Ectodermal cell (in vitro differentiated cells): ENCODE measurements around the gene KIF5C.

Source experiments
- H3K27ac ChIP-seq: 2 replicates; pipeline ENCODE4 v1.7.0; 2013; ENCODE audit warnings: mild to moderate bottlenecking, low read depth, low read length; ENCODE audit not compliant: insufficient read depth, poor library complexity, severe bottlenecking
- H3K27me3 ChIP-seq: 2 replicates; pipeline ENCODE4 v1.7.0; 2013; ENCODE audit warnings: mild to moderate bottlenecking, low read length; ENCODE audit not compliant: insufficient read depth, control insufficient read depth, poor library complexity, severe bottlenecking
- H3K36me3 ChIP-seq: one replicate; pipeline ENCODE4 v1.7.0; 2013; ENCODE audit warnings: low read length; ENCODE audit not compliant: control insufficient read depth, insufficient read depth
- H3K4me1 ChIP-seq: one replicate; pipeline ENCODE4 v1.7.0; 2013; ENCODE audit warnings: low read length; ENCODE audit not compliant: control insufficient read depth, insufficient read depth
- H3K4me3 ChIP-seq: 2 replicates; pipeline ENCODE4 v1.7.0; 2013; ENCODE audit warnings: low read depth, low read length, control low read depth; ENCODE audit not compliant: insufficient read depth
- H3K9me3 ChIP-seq: 2 replicates; pipeline ENCODE4 v1.7.0; 2013; ENCODE audit warnings: mild to moderate bottlenecking, low read length, moderate library complexity; ENCODE audit not compliant: control insufficient read depth
- WGBS, 2 experiments: methylation state at CpG; one replicate each; pipeline ENCODE4 v1.1.7; 2013; ENCODE audit warnings: missing lambda C conversion rate in 2 of 2; 5-methylcytosine and 5-hydroxymethylcytosine counted together

KIF5C gene

DNA sequence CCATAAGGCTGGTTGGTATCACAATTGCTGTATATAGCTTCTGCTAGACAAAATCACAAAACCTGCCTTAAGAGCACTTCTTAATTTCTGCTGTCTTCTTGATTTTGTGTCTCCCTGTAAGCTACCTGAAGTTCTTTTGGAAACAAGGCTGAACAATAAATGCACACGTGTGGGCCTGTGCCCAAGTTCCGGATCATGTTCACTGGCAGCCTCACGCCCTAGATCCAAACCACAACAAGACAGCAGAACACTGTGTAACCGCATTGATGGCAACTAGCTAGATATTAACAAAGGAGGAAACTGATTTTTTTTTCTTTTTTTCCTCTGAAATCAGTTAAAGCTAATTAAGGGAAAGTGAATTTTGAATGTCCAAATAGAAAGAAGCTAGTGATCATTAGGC is 82.0 kb downstream of the KIF5C start:
- peaks cover 18% of the 10 kb centered on the region for H3K36me3 ChIP-seq
- H3K9me3 ChIP-seq = no peaks in the 10 kb centered on the region
- no peaks in the 10 kb centered on the region for H3K4me1 ChIP-seq
- WGBS, 2 experiments = 95 to 97% methylated on average over 4 of the region's 4 CpGs
- H3K27me3 ChIP-seq = no peaks in the 10 kb centered on the region
- no peak overlapping the region for H3K27ac ChIP-seq
- H3K4me3 ChIP-seq = no peak overlapping the region

DNA sequence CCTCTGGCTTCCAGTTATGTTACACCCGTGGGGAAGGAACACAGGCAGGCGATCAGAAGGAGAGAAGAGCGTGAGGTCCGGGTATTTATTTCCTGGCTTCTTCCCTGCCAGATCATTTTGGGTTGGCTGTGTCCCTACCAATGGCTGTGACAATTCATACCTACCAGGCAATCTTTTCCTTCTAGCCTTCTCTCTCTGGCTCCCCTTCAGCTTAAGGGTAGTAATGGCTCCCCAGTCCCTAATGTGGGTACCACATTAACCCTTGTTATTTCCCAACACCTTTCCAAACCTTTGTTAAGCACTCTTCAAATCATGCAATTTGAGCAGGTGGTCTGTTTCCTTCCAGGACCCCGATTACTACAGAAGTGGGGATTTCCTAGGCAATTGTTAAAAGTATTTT is 84.7 kb downstream of the KIF5C start:
- H3K36me3 ChIP-seq = peaks cover 12% of the 10 kb centered on the region
- H3K27me3 ChIP-seq = no peaks in the 10 kb centered on the region
- no peak overlapping the region for H3K4me3 ChIP-seq
- no peaks in the 10 kb centered on the region for H3K4me1 ChIP-seq
- WGBS, 2 experiments = 91 to 94% methylated on average over 5 of the region's 5 CpGs
- H3K9me3 ChIP-seq = no peaks in the 10 kb centered on the region
- H3K27ac ChIP-seq = no peak overlapping the region

DNA sequence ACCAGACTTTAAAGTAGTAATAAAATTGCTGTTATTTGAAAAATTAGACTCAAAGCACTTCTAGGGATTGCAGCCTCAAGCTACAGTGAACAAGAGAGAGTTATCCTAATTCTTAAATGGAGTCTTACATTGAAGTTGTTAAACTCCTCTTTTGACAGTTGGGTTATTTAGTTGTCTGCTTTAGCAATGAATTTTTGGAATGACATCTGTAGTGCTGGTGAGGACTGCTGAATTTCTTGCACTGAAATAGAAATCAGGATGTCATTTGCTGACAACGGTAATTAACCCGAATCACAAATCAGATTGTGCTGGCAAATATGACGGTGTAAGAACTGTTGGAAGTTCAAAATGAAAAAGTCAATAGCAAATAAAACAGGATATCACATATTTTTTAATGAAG is 85.5 kb downstream of the KIF5C start:
- no peaks in the 10 kb centered on the region for H3K9me3 ChIP-seq
- no peaks in the 10 kb centered on the region for H3K27me3 ChIP-seq
- 90 to 97% methylated on average over 3 of the region's 3 CpGs for WGBS, 2 experiments
- no peak overlapping the region for H3K27ac ChIP-seq
- no peak overlapping the region for H3K4me3 ChIP-seq
- H3K36me3 ChIP-seq = peaks cover 12% of the 10 kb centered on the region
- no peaks in the 10 kb centered on the region for H3K4me1 ChIP-seq

DNA sequence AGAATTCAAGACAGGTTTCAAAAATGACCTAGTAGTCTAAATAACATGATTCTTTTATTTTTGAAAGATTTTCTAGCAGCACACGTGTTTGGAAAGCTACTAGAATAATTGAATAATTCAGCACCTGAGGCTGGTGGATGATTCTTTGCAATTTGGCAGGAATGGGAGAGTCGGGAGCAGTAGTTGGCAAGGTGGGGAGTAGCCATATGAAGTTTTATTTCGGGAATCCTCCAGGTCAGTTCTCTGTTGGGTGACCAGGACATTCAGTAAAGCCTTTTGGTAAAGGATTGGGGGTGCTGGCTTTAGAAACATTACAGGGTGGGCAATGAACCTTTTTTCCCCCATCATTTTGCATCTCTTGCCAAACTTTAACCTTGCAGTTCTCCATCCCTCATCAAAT is 88.4 kb downstream of the KIF5C start:
- H3K4me3 ChIP-seq = no peak overlapping the region

DNA sequence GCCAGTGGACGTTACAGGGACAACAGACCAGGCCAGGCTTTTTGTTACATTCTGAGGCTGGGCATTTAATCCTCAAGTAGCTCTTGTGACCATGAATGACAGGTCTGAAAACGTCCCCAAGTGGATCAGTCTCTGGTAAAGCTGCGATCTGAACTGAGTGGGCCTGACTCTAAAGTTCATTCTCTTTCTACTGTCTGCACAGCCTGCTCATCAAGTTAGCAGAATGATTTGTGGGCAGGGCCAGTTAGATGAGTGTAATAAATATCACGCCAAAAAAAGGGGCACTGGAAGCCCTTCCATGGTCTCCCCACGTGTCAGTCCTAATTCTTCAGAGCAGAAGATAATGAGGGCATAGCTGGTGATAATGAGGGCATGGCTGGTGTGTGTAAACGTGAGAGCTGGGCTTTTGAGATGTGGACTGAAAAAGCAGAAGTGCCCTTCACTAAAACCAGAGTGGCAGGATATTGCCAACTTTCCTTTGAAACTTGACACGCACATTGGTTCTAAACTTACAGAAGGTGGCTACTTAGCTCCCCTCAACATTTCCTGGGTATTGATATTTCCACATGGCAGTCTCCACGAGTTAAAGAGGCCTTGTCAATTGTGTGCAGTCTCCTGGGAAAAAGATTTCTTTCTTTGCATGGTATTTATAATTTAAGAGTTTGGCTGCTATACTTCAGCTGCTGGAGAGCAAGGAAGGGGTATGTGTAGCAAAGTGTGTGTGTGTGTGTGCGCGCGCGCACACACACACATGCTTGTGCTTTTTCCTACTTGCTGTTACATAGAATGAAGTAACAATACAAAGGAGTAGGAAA is 90.8 kb downstream of the KIF5C start:
- H3K36me3 ChIP-seq = peaks cover 6% of the 10 kb centered on the region
- H3K27me3 ChIP-seq = no peaks in the 10 kb centered on the region
- H3K9me3 ChIP-seq = no peaks in the 10 kb centered on the region
- WGBS, 2 experiments = 93% methylated on average over 11 to 12 of the region's 12 CpGs
- H3K27ac ChIP-seq = no peak overlapping the region
- no peak overlapping the region for H3K4me3 ChIP-seq
- H3K4me1 ChIP-seq = peaks cover 7% of the 10 kb centered on the region

More for the DNA sequence above, 88.4 kb downstream of the KIF5C start:
- Histone ChIP-seq H3K36me3 (peaks cover 6% of the 10 kb centered on the region), H3K9me3 (no peaks in the 10 kb centered on the region), H3K27me3 (no peaks in the 10 kb centered on the region), H3K27ac (no peak overlapping the region), H3K4me1 (peaks cover 4% of the 10 kb centered on the region)
- 94 to 97% methylated on average over 3 of the region's 3 CpGs for WGBS, 2 experiments

DNA sequence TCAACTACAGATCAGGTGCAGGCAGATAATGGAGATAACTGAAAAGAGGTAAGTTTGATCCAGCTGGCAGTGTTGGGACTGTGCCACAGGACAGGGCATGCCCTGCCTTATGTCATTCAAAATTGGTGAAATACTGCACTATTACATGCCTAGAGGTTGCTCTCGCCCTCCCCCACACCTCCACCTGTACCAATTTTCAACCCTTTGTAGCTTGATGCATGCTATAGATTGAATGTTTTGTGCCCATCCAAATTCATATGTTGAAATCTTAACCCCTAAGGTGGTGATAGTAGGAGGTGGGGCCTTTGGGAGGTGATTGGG is 91.4 kb downstream of the KIF5C start:
- 100% methylated on average over 1 of the region's 1 CpG for WGBS, 2 experiments

DNA sequence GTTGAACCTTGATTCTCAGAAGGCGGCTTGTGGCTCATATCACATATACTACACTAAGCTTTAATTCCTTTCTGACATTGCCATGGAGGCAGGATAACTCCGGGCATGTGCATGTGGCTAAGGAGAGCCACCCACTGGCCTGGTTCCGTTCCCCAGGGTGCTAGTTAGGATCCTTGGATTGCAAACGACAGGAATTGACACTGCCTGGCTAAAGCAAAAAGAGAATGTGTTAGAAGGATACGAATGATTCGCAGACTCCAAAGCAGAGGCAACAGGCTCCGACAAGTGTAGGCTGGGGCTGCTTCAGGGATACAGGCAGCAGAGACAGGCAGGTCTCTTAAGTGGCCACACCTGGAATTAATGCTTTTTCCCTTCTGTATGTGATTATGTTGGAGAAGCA is 92.0 kb downstream of the KIF5C start:
- no peaks in the 10 kb centered on the region for H3K9me3 ChIP-seq
- no peak overlapping the region for H3K4me3 ChIP-seq
- no peaks in the 10 kb centered on the region for H3K27me3 ChIP-seq
- H3K36me3 ChIP-seq = no peaks in the 10 kb centered on the region
- H3K27ac ChIP-seq = no peak overlapping the region
- 88 to 90% methylated on average over 7 of the region's 7 CpGs for WGBS, 2 experiments
- peaks cover 7% of the 10 kb centered on the region for H3K4me1 ChIP-seq

More for the DNA sequence above, 91.4 kb downstream of the KIF5C start:
- H3K27ac ChIP-seq = no peak overlapping the region
- H3K4me3 ChIP-seq = no peak overlapping the region
- no peaks in the 10 kb centered on the region for H3K9me3 ChIP-seq
- peaks cover 7% of the 10 kb centered on the region for H3K4me1 ChIP-seq
- peaks cover 5% of the 10 kb centered on the region for H3K36me3 ChIP-seq
- H3K27me3 ChIP-seq = no peaks in the 10 kb centered on the region

DNA sequence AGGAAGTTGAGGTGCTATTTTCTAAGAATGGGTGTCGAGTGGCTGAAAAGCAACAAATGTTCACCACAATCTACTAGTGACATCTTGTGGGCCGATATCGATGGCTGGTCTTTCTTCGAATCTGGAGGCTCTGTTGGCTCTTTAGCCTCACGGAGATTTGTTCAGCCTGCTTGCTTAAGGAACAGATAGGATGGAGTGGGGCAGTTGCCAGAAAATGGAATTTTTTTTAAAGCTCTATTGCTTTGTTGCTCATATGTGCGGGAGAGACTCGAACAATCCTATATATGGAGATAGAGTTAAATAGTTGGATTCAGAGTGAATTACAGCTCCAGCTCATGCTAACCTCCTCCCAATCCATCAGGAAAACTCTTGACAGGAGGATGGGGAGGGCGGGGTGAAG is 92.6 kb downstream of the KIF5C start:
- no peaks in the 10 kb centered on the region for H3K36me3 ChIP-seq
- peaks cover 7% of the 10 kb centered on the region for H3K4me1 ChIP-seq
- WGBS, 2 experiments = 92 to 93% methylated on average over 8 of the region's 8 CpGs
- no peaks in the 10 kb centered on the region for H3K9me3 ChIP-seq
- H3K27me3 ChIP-seq = no peaks in the 10 kb centered on the region
- no peak overlapping the region for H3K27ac ChIP-seq
- no peak overlapping the region for H3K4me3 ChIP-seq

DNA sequence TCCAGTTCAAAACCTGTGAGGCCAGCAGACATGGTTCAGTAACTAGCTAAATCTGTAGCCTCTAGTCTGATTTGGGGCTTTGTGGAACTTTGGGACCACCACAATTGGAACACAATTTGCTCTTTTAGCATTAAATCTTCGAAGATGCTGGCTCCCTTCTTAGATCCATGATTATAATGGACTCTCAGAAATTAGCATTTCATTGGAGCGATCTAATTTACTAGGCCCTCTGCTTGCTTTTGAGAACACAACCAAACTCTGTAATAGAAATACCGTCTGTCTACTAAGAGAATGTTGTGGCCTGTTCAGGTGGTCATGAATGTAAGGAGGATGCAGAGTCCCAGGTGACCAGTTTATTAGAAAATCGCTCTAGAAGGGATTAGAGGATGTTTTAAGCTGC is 93.3 kb downstream of the KIF5C start:
- 89 to 90% methylated on average over 4 of the region's 4 CpGs for WGBS, 2 experiments
- Histone ChIP-seq H3K4me1 (peaks cover 7% of the 10 kb centered on the region), H3K4me3 (no peak overlapping the region), H3K36me3 (peaks cover 2% of the 10 kb centered on the region), H3K9me3 (no peaks in the 10 kb centered on the region), H3K27ac (no peak overlapping the region), H3K27me3 (no peaks in the 10 kb centered on the region)

DNA sequence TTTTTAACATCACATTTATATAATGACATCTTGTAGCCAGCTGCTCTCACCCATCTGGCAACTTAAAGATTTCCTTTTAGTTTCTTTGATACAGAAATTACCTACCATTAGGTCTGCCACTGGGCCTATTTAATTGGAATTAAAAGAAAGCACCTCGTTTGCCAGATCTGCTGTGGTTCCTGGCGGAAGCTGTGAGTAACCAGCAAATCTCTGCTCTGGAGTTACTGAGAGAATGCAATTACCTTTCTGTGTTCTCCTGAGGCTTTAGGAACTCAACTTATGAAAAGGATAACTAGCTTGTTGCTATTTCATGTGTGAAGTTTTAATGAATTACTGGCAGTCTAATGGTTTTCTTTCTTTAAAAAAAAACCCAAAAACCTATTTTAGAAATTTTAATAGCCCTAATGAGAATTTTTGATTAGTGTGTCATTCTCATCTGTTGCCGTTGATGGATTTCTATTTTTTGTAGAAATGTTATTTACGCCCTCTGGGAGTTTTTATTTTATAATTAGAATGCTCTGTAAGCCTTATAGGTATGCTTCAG is 93.8 kb downstream of the KIF5C start:
- H3K27ac ChIP-seq = no peak overlapping the region
- H3K4me3 ChIP-seq = no peak overlapping the region

More for the DNA sequence above, 93.8 kb downstream of the KIF5C start:
- Histone ChIP-seq H3K9me3 (no peaks in the 10 kb centered on the region), H3K36me3 (peaks cover 6% of the 10 kb centered on the region), H3K27me3 (no peaks in the 10 kb centered on the region), H3K4me1 (peaks cover 7% of the 10 kb centered on the region)
- 85 to 92% methylated on average over 3 to 4 of the region's 4 CpGs for WGBS, 2 experiments
